BE2C (cell line): Measurements from ENCODE around the gene CNTNAP5.

ENCODE experiments used
- DNase-seq: peaks from one replicate; pipeline ENCODE4 v3.0.0-alpha.2; 2020
- H3K27me3 ChIP-seq: fragments of 250-450 bp; sonication (Bioruptor Pico); 2 replicates; pipeline ENCODE4 v1.5.1; 2020; ENCODE audit warnings: mild to moderate bottlenecking
- H3K36me3 ChIP-seq: fragments of 250-450 bp; sonication (Bioruptor Pico); 2 replicates; pipeline ENCODE4 v1.5.1; 2020; ENCODE audit warnings: mild to moderate bottlenecking
- H3K4me1 ChIP-seq: fragments of 250-450 bp; sonication (Bioruptor Pico); 2 replicates; pipeline ENCODE4 v1.5.1; 2020
- H3K4me3 ChIP-seq: 2 replicates; pipeline ENCODE4 v1.5.1; 2011; ENCODE audit warnings: low read depth, low read length
- H3K9me3 ChIP-seq: fragments of 250-450 bp; sonication (Bioruptor Pico); 2 replicates; pipeline ENCODE4 v1.5.1; 2020
- TF ChIP-seq, protein P1 (sequence below): IDR thresholded peaks from 2 replicates; pipeline ENCODE4 v1.5.1; 2012; ENCODE audit warnings: mild to moderate bottlenecking, low read depth, low read length

The CNTNAP5 gene

GRCh38 chr2:124560592-124561112 is 535.6 kb downstream of the CNTNAP5 start:
- no peak for DNase-seq
- Histone ChIP-seq H3K4me1 (no peaks in the 10 kb centered on the region), H3K36me3 (no peaks in the 10 kb centered on the region), H3K9me3 (no peaks in the 10 kb centered on the region), H3K27me3 (no peaks in the 10 kb centered on the region), H3K4me3 (no peak overlapping the region)
- TF ChIP-seq, protein P1, sequence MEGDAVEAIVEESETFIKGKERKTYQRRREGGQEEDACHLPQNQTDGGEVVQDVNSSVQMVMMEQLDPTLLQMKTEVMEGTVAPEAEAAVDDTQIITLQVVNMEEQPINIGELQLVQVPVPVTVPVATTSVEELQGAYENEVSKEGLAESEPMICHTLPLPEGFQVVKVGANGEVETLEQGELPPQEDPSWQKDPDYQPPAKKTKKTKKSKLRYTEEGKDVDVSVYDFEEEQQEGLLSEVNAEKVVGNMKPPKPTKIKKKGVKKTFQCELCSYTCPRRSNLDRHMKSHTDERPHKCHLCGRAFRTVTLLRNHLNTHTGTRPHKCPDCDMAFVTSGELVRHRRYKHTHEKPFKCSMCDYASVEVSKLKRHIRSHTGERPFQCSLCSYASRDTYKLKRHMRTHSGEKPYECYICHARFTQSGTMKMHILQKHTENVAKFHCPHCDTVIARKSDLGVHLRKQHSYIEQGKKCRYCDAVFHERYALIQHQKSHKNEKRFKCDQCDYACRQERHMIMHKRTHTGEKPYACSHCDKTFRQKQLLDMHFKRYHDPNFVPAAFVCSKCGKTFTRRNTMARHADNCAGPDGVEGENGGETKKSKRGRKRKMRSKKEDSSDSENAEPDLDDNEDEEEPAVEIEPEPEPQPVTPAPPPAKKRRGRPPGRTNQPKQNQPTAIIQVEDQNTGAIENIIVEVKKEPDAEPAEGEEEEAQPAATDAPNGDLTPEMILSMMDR: no peak

GRCh38 chr2:124561486-124561885 is 536.4 kb downstream of the CNTNAP5 start:
- H3K9me3 ChIP-seq: no peaks in the 10 kb centered on the region
- no peaks in the 10 kb centered on the region for H3K4me1 ChIP-seq
- no peaks in the 10 kb centered on the region for H3K36me3 ChIP-seq
- no peak overlapping the region for H3K4me3 ChIP-seq
- TF ChIP-seq, protein P1: no peak
- no peak for DNase-seq
- no peaks in the 10 kb centered on the region for H3K27me3 ChIP-seq

GRCh38 chr2:124563426-124563825 is 538.3 kb downstream of the CNTNAP5 start:
- TF ChIP-seq, protein P1: no peak
- Histone ChIP-seq H3K36me3 (no peaks in the 10 kb centered on the region), H3K4me1 (no peaks in the 10 kb centered on the region), H3K9me3 (no peaks in the 10 kb centered on the region), H3K4me3 (no peak overlapping the region), H3K27me3 (no peaks in the 10 kb centered on the region)
- DNase-seq: no peak

- Histone ChIP-seq H3K4me1 (no peaks in the 10 kb centered on the region), H3K27me3 (no peaks in the 10 kb centered on the region), H3K4me3 (no peak overlapping the region), H3K36me3 (no peaks in the 10 kb centered on the region), H3K9me3 (no peaks in the 10 kb centered on the region)
- no peak for DNase-seq
- TF ChIP-seq, protein P1: no peak
Observed at GRCh38 chr2:124566518-124566970, 541.5 kb downstream of the CNTNAP5 start.

GRCh38 chr2:124570872-124571271 is 545.8 kb downstream of the CNTNAP5 start:
- Histone ChIP-seq H3K9me3 (no peaks in the 10 kb centered on the region), H3K27me3 (no peaks in the 10 kb centered on the region), H3K4me1 (no peaks in the 10 kb centered on the region), H3K36me3 (no peaks in the 10 kb centered on the region), H3K4me3 (no peak overlapping the region)
- DNase-seq: no peak
- TF ChIP-seq, protein P1: no peak

DNA sequence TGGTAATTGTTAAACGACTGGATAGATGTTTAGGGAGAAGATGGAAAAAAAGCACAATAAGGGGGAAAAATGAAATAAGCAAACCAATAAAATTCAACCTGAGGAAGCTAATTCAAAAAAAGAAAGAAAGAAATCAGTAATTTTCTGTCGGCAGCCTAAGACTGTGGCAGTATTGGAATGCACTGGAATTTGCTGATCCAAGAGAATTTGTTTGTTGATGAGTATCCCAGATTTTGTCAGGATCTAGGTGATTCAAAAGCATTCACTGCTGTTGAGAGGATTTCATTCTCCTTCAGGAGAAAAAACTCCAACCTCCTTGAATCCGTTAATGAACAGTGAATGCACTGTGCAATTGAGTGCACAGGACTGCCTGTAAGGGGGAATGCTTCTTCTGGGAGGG is 546.7 kb downstream of the CNTNAP5 start:
- no peaks in the 10 kb centered on the region for H3K9me3 ChIP-seq
- H3K27me3 ChIP-seq: no peaks in the 10 kb centered on the region
- H3K4me1 ChIP-seq: no peaks in the 10 kb centered on the region
- no peaks in the 10 kb centered on the region for H3K36me3 ChIP-seq
- no peak for DNase-seq
- TF ChIP-seq, protein P1: no peak
- H3K4me3 ChIP-seq: no peak overlapping the region
